Ureter (tissue), 1 donor: ENCODE measurements around the gene CNNM3. TPM values are rescaled to one million over a fixed set of nuclear protein-coding genes. Genes with fewer than 3 reads are reported as not detected.
"Not testable (repeated sequence)": the region's sequence is repeated elsewhere in the genome, so short reads cannot be mapped to it uniquely, and the experiment has no call there.

Experiments used
- DNase-seq: peaks from one replicate; pipeline ENCODE4 v3.0.0-alpha.2; 2020; ENCODE audit warnings: low spot score
- total RNA-seq: library from RNA; stranded (reverse); gene quantifications from one replicate; pipeline ENCODE4 v1.2.4, GENCODE V29; 2023
- donor health status: DM: yes; HTN: yes; CAD: no.

The CNNM3 gene
- 18.9 TPM for total RNA-seq

DNA sequence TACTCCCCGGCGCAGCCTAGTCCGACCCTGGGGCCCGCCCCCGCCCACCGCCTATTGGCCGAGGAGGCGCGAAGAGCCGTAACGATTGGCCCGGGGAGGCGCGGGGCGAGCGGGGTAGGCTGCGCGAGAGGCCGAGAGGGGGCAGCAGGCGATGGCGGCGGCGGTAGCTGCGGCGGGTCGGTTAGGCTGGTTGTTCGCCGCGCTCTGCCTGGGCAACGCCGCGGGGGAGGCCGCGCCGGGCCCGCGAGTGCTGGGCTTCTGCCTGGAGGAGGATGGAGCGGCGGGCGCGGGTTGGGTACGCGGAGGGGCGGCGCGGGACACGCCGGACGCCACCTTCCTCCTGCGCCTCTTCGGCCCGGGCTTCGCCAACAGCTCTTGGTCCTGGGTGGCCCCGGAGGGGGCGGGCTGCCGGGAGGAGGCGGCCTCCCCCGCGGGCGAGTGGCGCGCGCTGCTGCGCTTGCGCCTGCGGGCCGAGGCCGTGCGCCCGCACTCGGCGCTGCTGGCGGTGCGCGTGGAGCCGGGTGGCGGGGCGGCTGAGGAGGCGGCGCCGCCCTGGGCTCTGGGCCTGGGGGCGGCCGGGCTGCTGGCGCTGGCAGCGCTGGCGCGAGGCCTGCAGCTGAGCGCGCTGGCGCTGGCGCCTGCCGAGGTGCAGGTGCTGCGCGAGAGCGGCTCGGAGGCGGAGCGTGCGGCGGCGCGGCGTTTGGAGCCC is at the start of gene CNNM3:
TSS of gene CNNM3 (plus strand) at position 142 of the 709 bp plus-strand sequence. CDS start at position 152, 10 bp downstream.
- DNase-seq = peak; percentile 96

DNA sequence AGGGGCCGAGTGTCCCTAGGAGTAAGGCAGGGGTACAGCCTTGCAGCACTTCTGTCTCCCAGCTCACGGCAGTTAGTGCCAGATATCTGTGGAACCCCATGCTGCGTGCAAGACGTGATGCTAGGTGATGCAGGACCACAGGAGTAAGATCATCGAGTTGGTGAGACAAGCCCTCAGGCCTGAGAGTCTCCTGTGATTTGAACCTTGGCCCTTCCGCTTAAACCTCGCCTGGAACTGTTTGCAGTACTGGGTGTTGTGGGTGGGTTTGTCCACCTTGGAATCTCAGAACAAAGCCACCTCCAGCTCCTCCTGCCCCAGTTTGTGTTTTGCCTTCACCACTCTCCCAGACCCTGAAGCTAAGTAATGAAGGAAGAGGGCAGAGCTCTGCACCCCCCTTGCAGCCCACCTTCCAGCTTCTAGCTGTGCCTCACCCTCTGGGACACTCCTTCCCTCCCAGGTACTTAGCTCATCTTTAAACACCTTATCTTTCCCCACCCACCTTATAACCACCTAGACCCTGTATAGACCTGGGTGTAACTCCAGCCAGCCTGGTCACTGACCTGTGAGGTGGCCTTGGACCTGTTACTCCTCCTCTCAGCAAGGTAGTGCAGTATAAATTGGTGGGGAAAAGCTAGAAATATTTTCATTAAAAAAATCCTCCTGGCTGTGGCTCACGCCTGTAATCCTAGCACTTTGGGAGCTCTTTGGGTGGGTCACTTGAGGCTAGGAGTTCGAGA is 48.8 kb upstream of the CNNM3 start:
- no peak for DNase-seq

DNA sequence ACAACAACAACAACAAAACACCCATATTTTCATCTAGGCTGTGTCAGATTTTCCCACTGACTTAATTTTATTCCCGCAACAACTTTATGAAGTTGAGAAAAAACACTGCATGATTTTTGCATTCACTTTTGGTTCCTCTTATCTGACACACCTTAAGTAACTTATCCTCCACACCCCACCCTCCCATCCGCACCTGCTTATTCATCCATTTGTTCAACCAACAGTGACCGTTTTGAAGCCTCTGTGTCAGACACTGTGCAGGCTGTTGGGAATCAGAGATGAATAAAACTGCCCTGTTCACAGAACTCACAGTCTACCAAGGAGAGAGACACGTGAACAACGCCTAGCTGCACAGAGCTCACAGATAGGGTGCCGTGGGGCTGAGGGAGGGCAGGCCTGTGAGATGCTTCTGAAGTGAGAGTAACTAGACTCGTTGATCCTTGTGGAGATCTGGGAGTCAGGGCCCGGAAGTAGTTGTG is 47.9 kb upstream of the CNNM3 start:
- no peak for DNase-seq

DNA sequence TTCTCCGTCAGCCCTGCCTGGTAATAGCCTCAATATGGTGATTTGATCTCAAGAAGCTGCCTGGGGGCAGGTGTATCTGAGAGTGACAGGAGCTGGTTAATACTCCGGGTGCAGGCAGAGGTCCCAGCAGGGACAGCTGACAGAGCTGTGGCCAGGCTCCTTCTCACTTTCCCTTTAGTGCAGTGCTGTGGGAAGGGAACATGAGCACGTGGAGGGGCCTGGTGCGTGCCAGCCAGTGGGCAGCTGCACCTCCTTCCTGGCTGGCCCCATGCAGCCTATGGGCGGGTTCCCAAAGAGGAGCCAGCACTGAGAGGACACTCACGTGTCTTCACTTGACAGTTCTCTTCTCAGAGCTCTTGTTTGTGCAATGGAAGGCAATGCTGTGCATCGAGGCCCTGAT is 46.3 kb upstream of the CNNM3 start:
- DNase-seq = peak; percentile 57

DNA sequence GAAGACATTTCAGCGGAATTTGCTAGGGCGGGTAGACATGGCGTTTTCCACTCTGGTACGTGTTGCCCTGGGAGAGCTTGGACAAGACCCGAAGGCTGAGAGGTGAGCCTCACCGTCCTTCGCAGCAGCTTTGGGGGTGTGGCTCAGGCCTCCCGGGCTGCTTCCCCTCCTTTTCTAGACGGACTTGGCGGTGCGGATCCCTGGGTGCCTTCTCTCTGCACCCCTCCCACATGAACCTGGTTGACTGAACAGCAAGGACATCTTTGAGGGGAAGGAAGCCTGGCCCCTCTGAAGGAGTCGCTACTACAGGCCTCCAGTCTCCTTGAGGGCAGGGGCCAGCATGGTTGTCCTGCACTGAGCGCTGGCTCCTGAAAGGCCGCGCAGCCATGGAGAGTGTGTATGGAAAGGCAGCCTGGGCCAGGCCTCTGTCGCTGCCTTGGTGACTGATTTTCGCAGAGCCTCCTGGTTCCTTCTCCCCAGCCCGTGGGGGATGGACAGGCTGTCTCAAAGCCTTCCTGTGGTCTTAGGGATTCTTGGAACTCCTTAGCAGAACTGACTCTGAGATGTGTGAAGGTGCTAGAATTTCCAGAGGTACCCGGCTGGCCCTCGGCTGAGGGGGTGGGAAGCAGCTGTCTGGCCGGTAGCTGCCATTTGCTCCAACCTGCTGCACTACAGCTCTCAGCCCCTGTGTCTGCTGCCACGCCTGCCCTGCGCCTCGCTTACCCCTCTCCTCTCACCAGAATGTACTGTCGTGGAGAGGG is 45.4 kb upstream of the CNNM3 start:
- no peak for DNase-seq

DNA sequence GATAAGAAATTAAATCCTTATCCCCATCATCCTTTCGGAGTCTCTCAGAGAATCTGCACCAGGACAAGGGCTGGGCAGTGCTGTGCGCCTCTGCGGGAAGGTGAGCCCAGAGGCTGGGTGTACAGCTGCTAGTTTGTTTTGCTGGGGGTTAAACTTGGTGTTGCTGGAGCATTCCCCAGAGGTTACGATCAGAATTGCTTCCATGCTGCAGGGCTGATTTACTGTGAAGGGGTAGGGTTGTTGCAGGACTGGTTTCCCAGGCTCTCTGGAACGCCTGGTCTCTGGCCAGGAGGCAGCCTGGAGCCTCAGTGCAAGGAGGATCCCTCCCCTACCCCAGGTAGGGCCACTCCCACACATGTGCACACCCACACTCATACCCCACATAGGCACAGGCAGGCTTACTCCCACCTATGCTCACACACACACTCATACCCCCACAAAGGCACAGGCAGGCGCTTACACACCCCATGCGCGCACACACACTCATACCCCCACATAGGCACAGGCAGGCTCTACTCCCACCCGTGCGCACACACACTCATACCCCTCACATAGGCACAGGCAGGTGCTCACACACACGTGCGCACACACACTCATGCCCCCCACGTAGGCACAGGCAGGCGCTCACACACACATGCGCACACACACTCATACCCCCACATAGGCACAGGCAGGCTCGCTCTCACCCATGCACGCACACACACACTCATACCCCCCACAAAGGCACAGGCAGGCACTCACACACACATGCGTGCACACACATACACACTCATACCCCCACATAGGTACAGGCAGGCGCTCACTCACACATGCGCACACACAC is 44.1 kb upstream of the CNNM3 start:
- peak; percentile 72 for DNase-seq

DNA sequence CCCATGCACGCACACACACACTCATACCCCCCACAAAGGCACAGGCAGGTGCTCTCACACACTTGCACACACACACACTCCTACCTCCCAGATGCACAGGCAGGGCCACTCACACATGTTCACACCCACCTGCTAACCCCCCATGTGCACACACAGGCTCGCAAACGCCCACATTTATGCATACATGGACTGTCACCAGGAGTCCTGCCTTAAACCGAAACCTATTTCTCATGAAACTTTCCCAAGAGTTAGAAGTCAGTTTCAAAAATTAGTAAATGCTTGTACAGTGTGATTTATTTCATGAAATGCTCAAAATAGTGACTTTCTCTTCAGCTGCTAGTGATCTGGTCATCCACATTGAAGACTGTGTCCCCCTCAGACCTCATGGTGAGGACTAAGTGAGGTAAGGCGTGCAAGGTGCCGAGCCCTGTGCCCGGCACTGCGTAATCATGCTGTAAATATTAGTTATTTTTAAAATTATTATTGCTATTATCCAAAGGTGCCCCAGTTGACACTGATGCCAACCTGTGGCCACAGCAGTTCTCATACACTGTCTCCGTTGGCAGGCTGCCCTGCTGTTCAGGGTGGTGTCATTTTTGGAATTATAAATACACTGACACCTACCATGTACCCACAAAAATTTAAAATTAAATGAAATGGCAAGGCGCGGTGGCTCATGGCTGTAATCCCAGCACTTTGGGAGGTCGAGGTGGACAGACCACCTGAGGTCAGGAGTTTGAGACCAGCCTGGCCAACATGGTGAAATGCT is 43.0 kb upstream of the CNNM3 start:
- no peak for DNase-seq

DNA sequence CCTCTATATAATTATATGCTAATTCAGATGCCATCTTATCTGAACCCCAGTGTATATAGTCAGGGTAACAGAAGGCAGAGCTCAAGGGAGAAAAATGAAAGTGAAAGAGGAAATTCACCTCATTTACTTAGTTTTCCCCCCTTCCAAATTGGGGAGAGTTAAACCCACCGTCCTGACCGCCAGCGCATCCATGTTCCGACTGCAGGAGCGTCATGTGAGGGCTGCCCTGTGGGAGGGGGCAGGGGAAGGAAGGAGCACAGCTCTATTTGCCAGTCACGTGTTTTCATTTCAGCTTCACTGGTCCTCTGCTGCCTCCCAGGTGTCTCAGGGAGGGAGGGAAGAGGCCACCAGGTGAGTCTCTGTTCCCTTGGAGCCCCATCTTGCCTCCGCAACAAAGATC is 42.1 kb upstream of the CNNM3 start:
- DNase-seq = no peak

DNA sequence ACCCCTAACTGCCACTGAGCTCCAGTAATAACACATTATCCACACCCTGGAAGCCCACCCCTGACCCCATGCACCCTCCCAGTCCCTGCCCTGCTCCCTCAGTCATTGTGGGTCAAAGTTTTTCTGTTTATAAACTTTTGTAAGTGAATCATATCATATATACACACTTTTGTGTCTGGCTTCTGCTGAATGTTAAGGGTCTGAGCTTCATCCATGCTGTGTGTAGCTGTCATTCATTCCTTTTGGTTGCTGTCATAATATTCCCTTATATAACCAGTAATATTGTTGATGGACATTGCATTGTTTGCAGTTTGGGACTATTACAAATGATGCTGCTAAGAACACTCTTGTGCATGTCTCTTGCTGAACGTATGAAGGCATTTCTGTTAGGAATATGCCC is 40.9 kb upstream of the CNNM3 start:
- DNase-seq = no peak

DNA sequence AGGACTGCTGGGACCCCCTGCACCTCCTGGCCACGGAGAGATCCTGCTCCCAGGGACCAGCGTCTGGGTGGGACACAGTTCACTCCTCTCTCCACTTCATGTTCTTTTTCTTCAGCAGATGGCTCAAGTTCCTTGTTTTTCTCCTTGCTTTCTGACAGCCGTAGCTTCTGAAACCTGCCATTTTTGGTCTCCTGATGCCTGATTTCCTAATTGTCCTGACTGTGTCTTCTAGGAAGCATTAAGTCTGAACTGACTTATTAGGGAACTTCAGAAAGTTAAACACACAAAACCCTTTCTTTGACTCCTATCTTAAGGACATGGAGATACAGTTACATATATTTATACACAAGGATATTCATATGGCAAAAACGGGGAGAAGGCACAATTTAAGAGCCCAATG is 32.7 kb upstream of the CNNM3 start:
- no peak for DNase-seq

DNA sequence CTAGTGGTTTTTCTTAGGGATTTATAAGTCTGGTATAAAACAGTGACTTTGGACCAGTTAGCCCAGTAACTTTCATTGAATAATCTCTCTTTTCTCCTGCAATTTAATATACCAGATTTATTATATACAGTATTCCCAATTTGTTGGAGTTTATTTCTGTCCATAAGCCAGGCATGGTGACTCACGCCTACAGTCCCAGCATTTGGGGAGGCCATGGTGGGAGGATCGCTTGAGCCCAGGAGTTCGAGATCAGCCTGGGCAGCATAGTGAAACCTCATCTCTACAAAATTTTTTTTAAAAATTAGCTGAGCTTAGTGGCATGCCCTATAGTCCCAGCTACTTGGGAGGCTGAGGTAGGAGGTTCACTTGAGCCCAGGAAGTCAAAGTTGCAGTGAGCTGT is 28.7 kb upstream of the CNNM3 start:
- DNase-seq = no peak

DNA sequence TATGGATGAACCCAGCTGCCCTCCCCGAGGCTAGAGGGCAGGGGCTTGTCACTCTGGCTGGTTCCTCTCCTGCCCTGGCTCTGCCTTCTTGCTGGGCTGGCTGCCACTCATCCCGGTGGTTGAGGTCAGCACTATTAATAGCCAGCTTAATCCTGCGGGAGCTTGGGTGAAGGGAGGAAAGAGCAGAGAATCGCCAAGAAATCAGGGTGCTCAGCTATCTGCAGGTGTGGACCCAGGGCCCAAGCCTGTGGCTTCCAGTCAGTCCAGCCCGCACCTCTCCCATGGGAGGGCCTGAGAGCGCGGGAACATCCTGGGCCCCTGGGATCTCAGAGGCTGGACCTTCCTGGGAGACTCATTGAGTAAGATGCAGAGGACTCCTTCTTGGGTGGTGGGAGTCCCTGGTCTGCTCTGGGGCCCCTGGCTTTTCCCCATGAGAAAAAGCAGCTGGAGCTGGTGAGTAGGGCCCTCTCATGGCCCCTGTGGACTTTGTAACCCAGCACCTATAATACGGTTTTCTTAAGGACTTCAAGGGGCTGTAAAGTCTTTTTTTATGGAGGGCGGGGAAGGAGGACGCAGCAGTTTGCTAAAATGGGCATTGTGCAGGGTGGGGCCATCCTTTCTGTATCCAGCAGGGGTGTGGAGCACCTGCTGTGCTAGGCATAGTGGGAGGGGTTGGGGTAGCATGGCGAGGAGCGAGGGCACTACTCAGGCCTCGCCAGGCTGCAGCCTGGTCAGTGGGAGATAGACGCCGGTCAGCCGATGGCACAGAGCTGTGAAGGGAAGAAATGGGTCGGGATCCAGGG is 27.4 kb upstream of the CNNM3 start:
- DNase-seq = no peak

DNA sequence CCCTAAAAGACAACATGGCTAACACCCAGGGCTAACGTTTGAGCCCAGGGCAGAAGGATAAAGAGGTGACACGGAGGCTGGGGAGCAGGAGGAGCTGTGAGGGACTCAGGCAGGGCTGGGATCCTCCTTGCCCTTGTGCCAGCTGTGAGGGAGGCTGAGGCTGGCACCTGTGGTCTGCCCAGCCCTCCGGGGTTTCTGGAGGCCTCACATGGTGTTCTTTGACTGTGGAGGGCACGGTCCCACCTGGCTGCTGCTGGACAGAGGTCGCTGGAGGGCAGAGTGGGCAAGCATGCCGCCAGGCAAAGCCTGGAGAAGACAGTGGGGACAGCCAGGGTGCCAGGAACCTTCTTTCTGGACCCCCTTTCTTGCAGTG is 26.8 kb upstream of the CNNM3 start:
- DNase-seq = no peak

DNA sequence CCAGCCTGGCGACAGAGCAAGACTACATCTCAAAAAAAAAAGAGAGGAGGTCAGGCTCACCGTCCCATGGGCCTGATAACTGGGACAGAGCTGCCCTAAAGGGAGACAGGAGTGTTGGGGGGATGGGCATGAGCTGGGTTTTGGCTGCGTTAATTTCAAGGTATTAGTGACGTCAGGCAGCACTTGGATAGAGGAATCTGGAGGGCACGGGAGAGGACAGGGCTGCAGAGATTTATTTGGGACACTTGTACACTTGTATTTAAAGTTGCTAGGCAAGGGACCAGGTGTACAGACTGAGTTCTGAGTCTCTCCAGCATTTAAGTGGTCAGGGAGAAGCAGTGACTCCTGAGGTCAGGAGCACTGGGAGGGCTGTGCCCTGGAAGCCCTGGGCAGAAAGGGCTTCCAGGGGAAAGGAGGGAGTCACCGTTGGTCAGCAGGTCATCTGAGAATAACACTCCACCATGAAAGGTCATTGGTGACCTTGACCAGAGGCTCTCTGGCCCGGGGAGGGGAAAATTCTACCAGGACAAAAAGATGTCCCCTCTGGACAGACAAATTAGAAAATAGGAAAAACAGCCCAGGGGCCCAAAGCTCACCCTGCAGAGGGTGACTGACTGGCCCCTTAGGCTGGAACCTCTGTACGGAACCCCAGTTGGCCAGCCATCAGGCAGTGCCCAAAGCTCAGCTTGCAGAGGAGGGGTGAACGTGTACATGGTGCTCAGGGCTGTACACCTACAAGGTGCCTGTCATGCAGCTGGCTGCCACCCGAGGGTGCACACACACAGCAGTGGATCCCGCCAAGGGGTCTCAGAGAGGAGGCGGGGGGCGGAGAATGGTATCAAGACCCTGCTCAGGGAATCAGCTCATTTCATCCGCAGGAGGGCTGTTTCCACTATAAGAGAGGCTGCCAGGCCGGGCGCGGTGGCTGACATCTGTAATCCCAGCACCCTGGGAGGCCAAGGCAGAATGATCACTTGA is 23.0 kb upstream of the CNNM3 start:
- DNase-seq = no peak

DNA sequence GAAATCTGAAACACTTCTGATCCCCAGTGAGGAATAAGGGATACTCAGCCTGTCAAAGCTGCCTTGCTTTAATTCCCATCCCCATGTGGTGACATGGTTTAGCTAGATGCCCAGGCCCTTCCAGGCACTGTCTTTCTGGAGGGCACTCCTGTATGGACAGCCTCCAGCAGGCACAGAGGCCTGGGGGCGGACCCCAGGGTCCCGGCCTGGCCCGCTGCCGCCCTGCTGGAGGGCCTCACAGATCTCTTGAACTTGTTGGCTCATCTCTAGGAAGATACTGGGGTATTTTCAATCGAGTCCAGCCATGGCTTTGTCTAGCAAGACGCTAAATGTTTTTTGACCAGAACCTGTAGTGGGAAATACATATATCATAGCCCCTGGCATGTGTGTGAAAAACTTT is 21.0 kb upstream of the CNNM3 start:
- no peak for DNase-seq

DNA sequence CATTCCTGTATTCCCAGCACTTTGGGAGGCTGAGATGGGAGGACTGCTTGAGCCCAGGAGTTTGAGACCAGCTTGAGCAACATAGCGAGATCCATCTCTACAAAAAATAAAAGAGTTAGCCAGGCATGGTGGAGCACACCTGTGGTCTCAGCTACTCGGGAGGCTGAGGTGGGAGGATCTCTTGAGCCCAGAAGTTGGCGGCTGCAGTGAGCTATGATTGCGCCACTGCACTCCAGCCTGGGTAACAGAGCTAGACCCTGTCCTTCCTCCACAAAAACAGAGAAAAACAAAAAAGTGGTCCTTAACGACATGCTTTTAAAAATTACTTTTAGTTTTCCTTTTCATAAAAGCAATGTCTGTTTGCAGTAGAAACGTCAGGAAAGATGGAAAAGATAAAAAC is 19.6 kb upstream of the CNNM3 start:
- DNase-seq = not testable (repeated sequence)

DNA sequence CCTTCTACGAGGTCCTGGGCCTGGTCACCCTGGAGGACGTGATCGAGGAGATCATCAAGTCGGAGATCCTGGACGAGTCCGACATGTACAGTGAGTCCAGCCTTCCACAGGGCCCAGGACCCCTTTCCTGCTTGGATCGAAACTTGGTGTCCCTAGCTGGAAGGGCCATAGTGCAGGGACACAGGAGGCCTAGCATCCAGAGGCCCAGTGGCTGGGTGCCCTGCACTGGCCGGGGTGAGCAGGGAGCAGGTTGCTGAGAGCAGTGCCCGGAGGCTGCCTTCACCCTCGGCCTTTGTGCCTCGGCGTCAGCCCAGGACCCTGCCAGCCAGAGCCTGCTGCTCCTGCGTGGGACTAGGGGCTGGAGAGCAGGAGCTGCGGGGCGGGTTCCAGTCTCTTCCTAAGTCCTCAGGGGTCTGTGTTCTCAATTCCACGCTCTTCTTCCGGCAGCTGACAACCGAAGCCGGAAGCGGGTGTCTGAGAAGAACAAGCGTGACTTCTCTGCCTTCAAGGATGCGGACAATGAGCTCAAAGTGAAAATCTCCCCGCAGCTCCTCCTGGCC is 18.9 kb upstream of the CNNM3 start:
- no peak for DNase-seq
